Esophagus muscularis mucosa (tissue), 4 donors: ENCODE data around the gene PRXL2C. TPM values are rescaled to one million over a fixed set of nuclear protein-coding genes. Genes with fewer than 3 reads are reported as not detected.
A peak's percentile ranks its signal among the peaks of the same experiment; 100 is the strongest.

Experiments
- DNase-seq: peaks from one replicate; pipeline ENCODE4 v3.0.0-alpha.2; 2017; ENCODE audit errors: extremely low spot score
- H3K27ac ChIP-seq, 4 donors: fragments of 200-600 bp; sonication (generic); replicated peaks in 1 of 4; 1 replicate in 3 of 4; 2 replicates in 1 of 4; pipeline ENCODE4 v1.5.1; 2016 to 2019; ENCODE audit warnings: mild to moderate bottlenecking in 1 of 4
- H3K27me3 ChIP-seq, 4 donors: fragments of 200-600 bp; sonication (generic); one replicate each; pipeline versions ENCODE4 v1.5.1 to v1.6.0; 2016 to 2019
- H3K36me3 ChIP-seq, 4 donors: fragments of 200-600 bp; sonication (generic); one replicate each; pipeline ENCODE4 v1.5.1; 2016 to 2019
- H3K4me1 ChIP-seq, 4 donors: fragments of 200-600 bp; sonication (generic); one replicate each; pipeline ENCODE4 v1.5.1; 2016 to 2019
- H3K4me3 ChIP-seq, 4 donors: fragments of 200-600 bp; sonication (generic); 1 replicate in 2 of 4; 2 replicates in 2 of 4; pipeline ENCODE4 v1.5.1; 2016 to 2019; ENCODE audit warnings: mild to moderate bottlenecking in 4 of 4, moderate library complexity in 1 of 4
- H3K9me3 ChIP-seq, 4 donors: fragments of 200-600 bp; sonication (generic); 1 replicate in 3 of 4; 2 replicates in 1 of 4; pipeline ENCODE4 v1.5.1; 2016 to 2019
- EP300 ChIP-seq: sonication (generic); formaldehyde crosslinking; IDR thresholded peaks from one replicate; pipeline ENCODE4 v1.6.1; 2017; ENCODE audit warnings: antibody characterized with exemption
- POLR2A ChIP-seq: fragments of 450-650 bp; IDR thresholded peaks from one replicate; pipeline ENCODE4 v1.6.1; 2017; ENCODE audit warnings: antibody characterized with exemption, moderate library complexity, mild to moderate bottlenecking, low read depth
- POLR2AphosphoS5 ChIP-seq, 2 donors: sonication (generic); formaldehyde crosslinking; IDR thresholded peaks; one replicate each; pipeline ENCODE4 v1.6.1; 2017; ENCODE audit warnings: antibody characterized with exemption in 2 of 2
- WGBS: methylation state at CpG from one replicate; pipeline ENCODE4 v1.1.5; 2018; 5-methylcytosine and 5-hydroxymethylcytosine counted together
- intact Hi-C: fragments of 100-400 bp; cut with DNase I; formaldehyde crosslinking; loops from one replicate; pipeline ENCODE4 v1.15.1; 2023
- total RNA-seq, 4 donors: library from RNA; depleted of rRNA; stranded (reverse); fragments of >200 nt; gene quantifications; one replicate each; pipeline versions ENCODE4 v1.1.0 to v1.2.1, GENCODE V29; 2016
- TF ChIP-seq, protein P1 (sequence below), 3 experiments: fragments of 200-600 bp in 2 of 3; fragments of 450-650 bp in 1 of 3; sonication (generic) in 2 of 3; IDR thresholded peaks; one replicate each; pipeline ENCODE4 v1.5.1; 2017 to 2019; ENCODE audit warnings: antibody characterized with exemption in 3 of 3, mild to moderate bottlenecking in 2 of 3, moderate library complexity in 1 of 3

The PRXL2C gene
- total RNA-seq, 4 donors from 2014 or later, result 20.3 to 33.3 (median 26.3) TPM

- WGBS, result 93% methylated on average over 20 of the region's 20 CpGs
- TF ChIP-seq POLR2AphosphoS5 (IDR thresholded peaks at IDR 0.05) (no peak), EP300 (no peak), POLR2A (no peak)
- TF ChIP-seq, protein P1, sequence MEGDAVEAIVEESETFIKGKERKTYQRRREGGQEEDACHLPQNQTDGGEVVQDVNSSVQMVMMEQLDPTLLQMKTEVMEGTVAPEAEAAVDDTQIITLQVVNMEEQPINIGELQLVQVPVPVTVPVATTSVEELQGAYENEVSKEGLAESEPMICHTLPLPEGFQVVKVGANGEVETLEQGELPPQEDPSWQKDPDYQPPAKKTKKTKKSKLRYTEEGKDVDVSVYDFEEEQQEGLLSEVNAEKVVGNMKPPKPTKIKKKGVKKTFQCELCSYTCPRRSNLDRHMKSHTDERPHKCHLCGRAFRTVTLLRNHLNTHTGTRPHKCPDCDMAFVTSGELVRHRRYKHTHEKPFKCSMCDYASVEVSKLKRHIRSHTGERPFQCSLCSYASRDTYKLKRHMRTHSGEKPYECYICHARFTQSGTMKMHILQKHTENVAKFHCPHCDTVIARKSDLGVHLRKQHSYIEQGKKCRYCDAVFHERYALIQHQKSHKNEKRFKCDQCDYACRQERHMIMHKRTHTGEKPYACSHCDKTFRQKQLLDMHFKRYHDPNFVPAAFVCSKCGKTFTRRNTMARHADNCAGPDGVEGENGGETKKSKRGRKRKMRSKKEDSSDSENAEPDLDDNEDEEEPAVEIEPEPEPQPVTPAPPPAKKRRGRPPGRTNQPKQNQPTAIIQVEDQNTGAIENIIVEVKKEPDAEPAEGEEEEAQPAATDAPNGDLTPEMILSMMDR (IDR thresholded peaks at IDR 0.05), result no peak
- no peaks in the 10 kb centered on the region for H3K36me3 ChIP-seq
- H3K27ac ChIP-seq, result no peak overlapping the region
- no peak for DNase-seq
- peaks cover 0 to 5% (median 2%) of the 10 kb centered on the region in 4 donors for H3K4me1 ChIP-seq
- H3K9me3 ChIP-seq, result no peaks in the 10 kb centered on the region
- H3K4me3 ChIP-seq, result no peak overlapping the region
- intact Hi-C loops, result no loop called here
- no peaks in the 10 kb centered on the region for H3K27me3 ChIP-seq
Observed at GRCh38 chr9:96663506-96664120, 8.5 kb upstream of the PRXL2C start.

DNA sequence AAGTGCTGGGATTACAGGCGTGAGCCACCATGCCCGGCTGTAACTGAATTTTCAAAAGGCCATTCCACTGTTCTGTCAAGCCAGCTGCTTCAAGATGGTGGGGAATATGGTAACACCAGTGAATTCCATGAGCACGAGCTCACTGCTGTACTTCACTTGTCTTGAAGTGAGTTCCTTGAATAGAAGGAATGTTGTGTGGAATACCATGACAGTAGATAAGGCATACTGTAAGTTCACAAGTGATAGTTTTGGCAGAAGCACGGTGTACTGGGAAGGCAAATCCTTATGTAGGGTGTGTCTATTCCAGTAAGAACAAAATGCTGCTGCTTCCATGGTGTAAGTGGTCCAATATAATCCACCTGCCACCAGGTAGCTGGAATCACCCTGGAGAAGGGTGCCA is 6.6 kb upstream of the PRXL2C start:
- TF ChIP-seq EP300 (no peak), POLR2A (no peak), POLR2AphosphoS5 (IDR thresholded peaks at IDR 0.05) (no peak)
- TF ChIP-seq, protein P1 (IDR thresholded peaks at IDR 0.05), result no peak
- Histone ChIP-seq H3K36me3 (no peaks in the 10 kb centered on the region), H3K9me3 (no peaks in the 10 kb centered on the region), H3K4me1 (peaks cover 0 to 7% (median 4%) of the 10 kb centered on the region in 4 donors), H3K4me3 (no peak overlapping the region), H3K27me3 (no peaks in the 10 kb centered on the region), H3K27ac (no peak overlapping the region)
- intact Hi-C loops, result no loop called here
- WGBS, result 87% methylated on average over 3 of the region's 4 CpGs
- no peak for DNase-seq

- no peaks in the 10 kb centered on the region for H3K9me3 ChIP-seq
- TF ChIP-seq POLR2A (no peak), EP300 (no peak), POLR2AphosphoS5 (IDR thresholded peaks at IDR 0.05) (no peak)
- TF ChIP-seq, protein P1 (IDR thresholded peaks at IDR 0.05), result no peak
- H3K27me3 ChIP-seq, result no peaks in the 10 kb centered on the region
- no peaks in the 10 kb centered on the region for H3K36me3 ChIP-seq
- no peak overlapping the region for H3K4me3 ChIP-seq
- no peak overlapping the region for H3K27ac ChIP-seq
- intact Hi-C loops, result no loop called here
- no peak for DNase-seq
- 94% methylated on average over 7 of the region's 7 CpGs for WGBS
- H3K4me1 ChIP-seq, result peaks cover 8 to 16% (median 12%) of the 10 kb centered on the region in 4 donors
Observed at GRCh38 chr9:96660692-96661248, 5.7 kb upstream of the PRXL2C start.

- Histone ChIP-seq H3K4me1 (peaks cover 26 to 40% (median 30%) of the 10 kb centered on the region in 4 donors), H3K9me3 (no peaks in the 10 kb centered on the region), H3K27me3 (no peaks in the 10 kb centered on the region), H3K27ac (peak overlapping the region; percentile 97 to 99 (median 98)), H3K4me3 (peak overlapping the region; percentile 72 to 82 (median 73)), H3K36me3 (peaks cover 9 to 28% (median 23%) of the 10 kb centered on the region in 4 donors)
- WGBS, result 0% methylated on average over 30 of the region's 74 CpGs
- TF ChIP-seq EP300, result no peak
- peak; percentile 28 for TF ChIP-seq POLR2A
- TF ChIP-seq, protein P1 (IDR thresholded peaks at IDR 0.05), result peak in 2 of 3 experiments; percentile 31 to 33
- peak; percentile 66 to 87 for TF ChIP-seq POLR2AphosphoS5 (IDR thresholded peaks at IDR 0.05)
- intact Hi-C loops, result loop anchor here (5.0 to 10.0 kb wide), 3 partner anchors 37 to 200 kb away; partner anchors contain the start of genes CDC14B and HABP4
- DNase-seq, result peak; percentile 95
Observed at GRCh38 chr9:96654450-96655197, 493 bp downstream of the PRXL2C start.
